HepG2 (cell line): Measurements from ENCODE around the gene GBA2. TPM values are rescaled to one million over a fixed set of nuclear protein-coding genes. Genes with fewer than 3 reads are reported as not detected.

Experiments used
- ATAC-seq: fragments of 200-7000 bp; cut with Tn5 transposase; 3 replicates; pipeline ENCODE4 v1.9.1; 2020; ENCODE audit warnings: mild to moderate bottlenecking, moderate library complexity
- BruUV-seq: library from RNA; stranded (reverse); fragments of 400-500 nt; replicated peaks from 2 replicates; lab custom pipeline; 2021; lab: Mats Ljungman, UMichigan
- CTCF ChIA-PET: fragments of 300-600 bp; formaldehyde crosslinking; extraction: SDS; loops from one replicate; lab custom pipeline; 2021; ENCODE audit warnings: low total read pairs, inconsistent platforms, low intra/inter-chr PET ratio; lab: Yijun Ruan, JAX
- POLR2A ChIA-PET: fragments of 350-600 bp; sonication (Branson Sonifier 250); formaldehyde crosslinking; loops from one replicate; lab custom pipeline; 2020; ENCODE audit warnings: antibody characterized with exemption, inconsistent platforms; lab: Yijun Ruan, JAX
- DNase-seq: peaks from one replicate; pipeline ENCODE4 v3.0.0-alpha.2; 2015; ENCODE audit warnings: low spot score
- FAIRE-seq: peaks from 3 replicates; lab custom pipeline; 2011; peaks lifted over from hg19 to GRCh38; lab: Jason Lieb, UNC
- H2AFZ ChIP-seq: one replicate; pipeline ENCODE4 v1.6.1; 2011; ENCODE audit warnings: low read length, inconsistent platforms
- H3K27ac ChIP-seq: fragments of 300-600 bp; 3 replicates; pipeline ENCODE4 v1.8.0; 2011; ENCODE audit warnings: mixed run types, mild to moderate bottlenecking, mixed read lengths, low read length, inconsistent platforms; ENCODE audit not compliant: insufficient read depth; ENCODE audit errors: extremely low read length
- H3K27me3 ChIP-seq, 2 experiments: fragments of 200-600 bp in 1 of 2; 2 replicates in 1 of 2; 3 replicates in 1 of 2; pipeline versions ENCODE4 v1.6.0 to v1.8.0; 2011; ENCODE audit warnings: low read length in 2 of 2, mild to moderate bottlenecking in 2 of 2, moderate library complexity in 2 of 2, inconsistent platforms in 1 of 2; ENCODE audit not compliant: insufficient read depth in 2 of 2, control insufficient read depth in 1 of 2
- H3K36me3 ChIP-seq, 2 experiments: fragments of 200-600 bp in 1 of 2; replicated peaks in 1 of 2; 2 replicates in 1 of 2; 3 replicates in 1 of 2; pipeline versions ENCODE4 v1.5.1 to v1.8.0; 2011; ENCODE audit warnings: low read length in 2 of 2, inconsistent platforms in 1 of 2; ENCODE audit not compliant: insufficient read depth in 2 of 2, control insufficient read depth in 1 of 2
- H3K4me1 ChIP-seq: 2 replicates; pipeline ENCODE4 v1.5.1; 2012; ENCODE audit warnings: low read length, inconsistent platforms; ENCODE audit not compliant: insufficient read depth
- H3K4me2 ChIP-seq: 2 replicates; pipeline ENCODE4 v1.6.0; 2011; ENCODE audit warnings: low read depth, low read length, inconsistent platforms
- H3K4me3 ChIP-seq, 3 experiments: fragments of 200-600 bp in 1 of 3; sonication (generic), shearing (Covaris generic) in 1 of 3; replicated peaks in 1 of 3; 2 replicates each; pipeline ENCODE4 v1.5.1; 2011 to 2016; ENCODE audit warnings: low read length in 3 of 3, inconsistent platforms in 2 of 3, low read depth in 2 of 3, mild to moderate bottlenecking in 2 of 3, control low read depth in 1 of 3, mixed read lengths in 1 of 3; ENCODE audit not compliant: insufficient read depth in 1 of 3
- H3K79me2 ChIP-seq: one replicate; pipeline ENCODE4 v1.6.1; 2011; ENCODE audit warnings: low read length, inconsistent platforms; ENCODE audit not compliant: insufficient read depth
- H3K9ac ChIP-seq: 2 replicates; pipeline ENCODE4 v1.6.0; 2011; ENCODE audit warnings: mild to moderate bottlenecking, low read depth, low read length, inconsistent platforms; ENCODE audit not compliant: insufficient read depth
- H3K9me3 ChIP-seq: 2 replicates; pipeline ENCODE4 v1.5.1; 2012; ENCODE audit warnings: mild to moderate bottlenecking, low read length
- H4K20me1 ChIP-seq: 2 replicates; pipeline ENCODE4 v1.6.0; 2011; ENCODE audit warnings: inconsistent platforms, mild to moderate bottlenecking, low read length, moderate library complexity; ENCODE audit not compliant: insufficient read depth
- ARID3A ChIP-seq: IDR thresholded peaks from 2 replicates; pipeline ENCODE4 v1.6.1; 2012; ENCODE audit warnings: low read depth, low read length, improper control_type of control experiment
- HOXA5 ChIP-seq: sonication (generic); formaldehyde crosslinking; IDR thresholded peaks from 2 replicates; pipeline ENCODE4 v1.4.0; 2020; ENCODE audit warnings: missing genetic modification reagents
- PAF1 ChIP-seq: IDR thresholded peaks from 2 replicates; pipeline ENCODE4 v1.6.1; 2016; ENCODE audit warnings: missing genetic modification reagents, missing compliant biosample characterization
- THYN1 ChIP-seq: sonication (generic); formaldehyde crosslinking; IDR thresholded peaks from 2 replicates; pipeline ENCODE4 v1.8.1; 2023; ENCODE audit warnings: low read depth, mild to moderate bottlenecking, moderate library complexity, missing genetic modification reagents, borderline replicate concordance
- ZFP36L2 ChIP-seq: sonication (generic); formaldehyde crosslinking; IDR thresholded peaks from 2 replicates; pipeline ENCODE4 v1.4.0; 2020; ENCODE audit warnings: missing genetic modification reagents
- ZNF326 ChIP-seq: sonication (generic); formaldehyde crosslinking; IDR thresholded peaks from 2 replicates; pipeline ENCODE4 v1.4.0; 2020; ENCODE audit warnings: missing genetic modification reagents, borderline replicate concordance
- ZNF678 ChIP-seq: sonication (generic); formaldehyde crosslinking; IDR thresholded peaks from 2 replicates; pipeline ENCODE4 v1.4.0; 2020; ENCODE audit warnings: mild to moderate bottlenecking, missing genetic modification reagents
- ZNF703 ChIP-seq: sonication (generic); formaldehyde crosslinking; IDR thresholded peaks from 2 replicates; pipeline ENCODE4 v1.5.1; 2020; ENCODE audit warnings: missing genetic modification reagents, mild to moderate bottlenecking, moderate library complexity, borderline replicate concordance
- WGBS: methylation state at CpG from one replicate; pipeline ENCODE4 v1.1.6; 2017; ENCODE audit warnings: low lambda C conversion rate; 5-methylcytosine and 5-hydroxymethylcytosine counted together
- in situ Hi-C: cut with HindIII; loops from 2 replicates; pipeline ENCODE4 v1.10.0; 2017; ENCODE audit warnings: low pct_unique_long_range_greater_than_20kb; ENCODE audit not compliant: extremely low pct_ligation_motif_present
- intact Hi-C: fragments of 100-400 bp; cut with micrococcal nuclease; formaldehyde crosslinking; loops from one replicate; pipeline ENCODE4 v1.10.0; 2022; ENCODE audit not compliant: unreplicated experiment
- polyA plus RNA-seq, 8 experiments: library from polyadenylated mRNA; depleted of rRNA in 3 of 8; stranded (reverse) in 7 of 8; unstranded in 1 of 8; fragments of >200 nt; fragmentation: Illumina TruSeq in 4 of 8; extraction: Trizol in 4 of 8; gene quantifications; 2 replicates each; pipeline versions ENCODE4 v1.2.1 to v1.2.3, GENCODE V29; 2011 to 2016; ENCODE audit warnings: low read depth in 4 of 8, missing spikeins in 1 of 8, mixed read lengths in 1 of 8; ENCODE audit not compliant: insufficient read depth in 1 of 8
- total RNA-seq, 5 experiments: library from RNA; depleted of rRNA; stranded (reverse); fragments of >200 nt; fragmentation: Illumina TruSeq; extraction: Trizol; gene quantifications; 2 replicates each; pipeline ENCODE4 v1.2.3, GENCODE V29; 2016; ENCODE audit warnings: low read depth in 1 of 5
- TF ChIP-seq, protein P1 (sequence below): sonication (generic); formaldehyde crosslinking; IDR thresholded peaks from 2 replicates; pipeline ENCODE4 v1.5.0; 2020; ENCODE audit warnings: missing genetic modification reagents
- TF ChIP-seq, protein P2 (sequence below): sonication (generic); formaldehyde crosslinking; IDR thresholded peaks from 2 replicates; pipeline ENCODE4 v1.4.0; 2020; ENCODE audit warnings: mild to moderate bottlenecking, missing genetic modification reagents, borderline replicate concordance

Gene GBA2
- total and polyA plus RNA-seq, 2 of the 13 experiments (the other 11 are each of a cell fraction or from before 2014, with no cell fraction given): 37.5 to 86.1 TPM

DNA sequence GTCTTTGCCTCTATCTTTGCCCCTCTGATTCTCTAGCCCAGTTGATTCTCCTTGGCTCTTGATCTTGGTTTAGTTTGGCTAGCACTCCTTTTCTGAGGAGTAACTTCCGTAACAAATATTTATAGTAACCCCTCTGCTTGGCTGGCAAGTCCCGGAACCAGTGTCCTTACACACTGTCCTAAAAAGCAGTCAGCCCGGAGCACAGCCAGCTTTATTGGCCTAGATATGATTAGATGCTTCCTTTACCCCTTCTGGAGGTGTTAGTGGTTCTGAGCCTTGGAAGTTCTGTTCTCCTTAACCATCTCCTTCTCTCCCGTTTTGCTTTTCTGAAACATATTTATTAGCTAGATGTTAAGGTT, 22.0 kb upstream of the GBA2 start:
- intact Hi-C loops (no loop called here), in situ Hi-C loops (no loop called here)
- H3K79me2 ChIP-seq: peaks cover 7% of the 10 kb centered on the region
- H3K9ac ChIP-seq: no peak overlapping the region
- H4K20me1 ChIP-seq: no peaks in the 10 kb centered on the region
- WGBS: 77% methylated on average over 4 of the region's 4 CpGs
- ATAC-seq: no peak
- H3K9me3 ChIP-seq: no peaks in the 10 kb centered on the region
- no peak for TF ChIP-seq ZFP36L2 (CRISPR knock-in tag)
- ChIA-PET POLR2A (interaction anchor here (0.7 to 2.3 kb wide), 5 partner anchors 12 to 43 kb away, joined by 3 to 7 read pairs (median 5); partner anchors contain the start of genes CREB3, GBA2, HINT2 and RGP1), CTCF (no interaction called here)
- H3K27me3 ChIP-seq: no peaks in the 10 kb centered on the region
- peak overlapping the region; percentile 7 for H3K27ac ChIP-seq
- no peak overlapping the region for H2AFZ ChIP-seq
- BruUV-seq: no TSS peak
- no peak for FAIRE-seq
- peaks cover 49% of the 10 kb centered on the region for H3K4me1 ChIP-seq
- no peak overlapping the region for H3K4me3 ChIP-seq
- H3K4me2 ChIP-seq: peak overlapping the region; percentile 32; the same call in 1 of the 2 replicates
- no peak for DNase-seq
- H3K36me3 ChIP-seq: no peaks in the 10 kb centered on the region

DNA sequence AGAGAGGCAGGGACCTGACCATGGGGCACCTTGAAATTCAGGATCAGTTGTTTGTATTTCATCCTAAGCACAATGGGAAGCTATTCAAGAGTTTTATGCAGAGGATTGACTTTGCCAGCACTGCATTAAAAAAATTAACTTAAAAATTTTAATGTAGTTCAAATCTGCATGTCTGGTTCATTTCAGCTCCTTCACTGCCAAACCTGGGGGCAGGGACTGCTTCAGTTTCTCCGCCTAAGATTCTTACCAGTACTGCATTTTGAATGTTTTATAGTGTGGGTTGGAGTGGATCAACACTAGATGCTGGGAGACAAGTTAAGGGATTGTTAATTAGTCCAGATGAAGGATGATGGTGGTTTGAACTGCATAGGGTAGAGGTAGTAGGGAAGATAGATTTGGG, 20.7 kb upstream of the GBA2 start:
- no peak for ATAC-seq

More for the DNA sequence above, 20.7 kb upstream of the GBA2 start:
- no peak for DNase-seq
- Histone ChIP-seq H3K9ac (no peak overlapping the region), H3K4me3 (no peak overlapping the region), H3K36me3 (no peaks in the 10 kb centered on the region)
- CTCF ChIA-PET: no interaction called here
- no peak for TF ChIP-seq ZNF678
- TF ChIP-seq, protein P1, sequence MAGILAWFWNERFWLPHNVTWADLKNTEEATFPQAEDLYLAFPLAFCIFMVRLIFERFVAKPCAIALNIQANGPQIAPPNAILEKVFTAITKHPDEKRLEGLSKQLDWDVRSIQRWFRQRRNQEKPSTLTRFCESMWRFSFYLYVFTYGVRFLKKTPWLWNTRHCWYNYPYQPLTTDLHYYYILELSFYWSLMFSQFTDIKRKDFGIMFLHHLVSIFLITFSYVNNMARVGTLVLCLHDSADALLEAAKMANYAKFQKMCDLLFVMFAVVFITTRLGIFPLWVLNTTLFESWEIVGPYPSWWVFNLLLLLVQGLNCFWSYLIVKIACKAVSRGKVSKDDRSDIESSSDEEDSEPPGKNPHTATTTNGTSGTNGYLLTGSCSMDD (CRISPR knock-in tag): no peak
- TF ChIP-seq THYN1 (CRISPR knock-in tag): no peak
- no peak for TF ChIP-seq PAF1 (CRISPR knock-in tag)
- TF ChIP-seq, protein P2, sequence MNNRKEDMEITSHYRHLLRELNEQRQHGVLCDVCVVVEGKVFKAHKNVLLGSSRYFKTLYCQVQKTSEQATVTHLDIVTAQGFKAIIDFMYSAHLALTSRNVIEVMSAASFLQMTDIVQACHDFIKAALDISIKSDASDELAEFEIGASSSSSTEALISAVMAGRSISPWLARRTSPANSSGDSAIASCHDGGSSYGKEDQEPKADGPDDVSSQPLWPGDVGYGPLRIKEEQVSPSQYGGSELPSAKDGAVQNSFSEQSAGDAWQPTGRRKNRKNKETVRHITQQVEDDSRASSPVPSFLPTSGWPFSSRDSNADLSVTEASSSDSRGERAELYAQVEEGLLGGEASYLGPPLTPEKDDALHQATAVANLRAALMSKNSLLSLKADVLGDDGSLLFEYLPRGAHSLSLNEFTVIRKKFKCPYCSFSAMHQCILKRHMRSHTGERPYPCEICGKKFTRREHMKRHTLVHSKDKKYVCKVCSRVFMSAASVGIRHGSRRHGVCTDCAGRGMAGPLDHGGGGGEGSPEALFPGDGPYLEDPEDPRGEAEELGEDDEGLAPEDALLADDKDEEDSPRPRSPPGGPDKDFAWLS (CRISPR knock-in tag): no peak
- TF ChIP-seq ZNF703 (CRISPR knock-in tag): no peak
- no peak for TF ChIP-seq HOXA5 (CRISPR knock-in tag)
- no peak for TF ChIP-seq ZNF326
- no peak for TF ChIP-seq ARID3A
- TF ChIP-seq, all 625 proteins: peak for 0
- Histone ChIP-seq H3K4me2 (no peak overlapping the region), H3K79me2 (peaks cover 7% of the 10 kb centered on the region), H4K20me1 (no peaks in the 10 kb centered on the region), H3K9me3 (no peaks in the 10 kb centered on the region), H3K27ac (no peak overlapping the region), H3K27me3 (no peaks in the 10 kb centered on the region), H3K4me1 (peaks cover 36% of the 10 kb centered on the region), H2AFZ (no peak overlapping the region)
- WGBS: 100% methylated on average over 1 of the region's 1 CpG
- POLR2A ChIA-PET: interaction anchor here (1.9 kb wide), 1 partner anchor 13 kb away, joined by 4 read pairs; no protein-coding TSS in a partner anchor
- in situ Hi-C loops (no loop called here), intact Hi-C loops (no loop called here)
- BruUV-seq: no TSS peak
- no peak for FAIRE-seq
